Kidney capillary endothelial cell (primary cell): ENCODE data around the gene CDC42BPB.
A peak's percentile ranks its signal among the peaks of the same experiment; 100 is the strongest.

ENCODE experiments used
- DNase-seq: peaks from one replicate; pipeline ENCODE4 v3.0.0-alpha.2; 2018; ENCODE audit warnings: low spot score

CDC42BPB gene

GRCh38 chr14:103016594-103016993, 40.8 kb downstream of the CDC42BPB start:
- DNase-seq: no peak

DNA sequence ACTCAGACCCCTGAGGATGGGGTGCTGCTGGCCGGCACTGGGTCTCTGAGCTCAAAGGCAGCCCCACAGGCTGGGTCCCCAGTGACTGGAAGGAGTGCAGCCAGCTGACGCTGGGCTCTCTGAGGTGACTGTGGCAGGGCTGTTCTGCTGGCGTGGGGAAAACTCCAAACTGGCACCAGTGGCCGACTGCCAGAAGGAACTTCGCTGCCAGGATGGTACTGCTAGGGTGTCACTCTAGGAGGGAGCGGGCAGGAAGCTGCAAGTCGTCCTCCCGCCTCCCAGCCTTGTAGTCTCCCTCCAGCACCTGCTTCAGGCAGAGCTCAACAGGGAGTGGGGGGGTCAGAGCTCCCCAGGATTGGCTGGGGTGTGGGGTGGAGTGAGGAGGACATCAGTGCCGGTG, 41.3 kb downstream of the CDC42BPB start:
- no peak for DNase-seq

DNA sequence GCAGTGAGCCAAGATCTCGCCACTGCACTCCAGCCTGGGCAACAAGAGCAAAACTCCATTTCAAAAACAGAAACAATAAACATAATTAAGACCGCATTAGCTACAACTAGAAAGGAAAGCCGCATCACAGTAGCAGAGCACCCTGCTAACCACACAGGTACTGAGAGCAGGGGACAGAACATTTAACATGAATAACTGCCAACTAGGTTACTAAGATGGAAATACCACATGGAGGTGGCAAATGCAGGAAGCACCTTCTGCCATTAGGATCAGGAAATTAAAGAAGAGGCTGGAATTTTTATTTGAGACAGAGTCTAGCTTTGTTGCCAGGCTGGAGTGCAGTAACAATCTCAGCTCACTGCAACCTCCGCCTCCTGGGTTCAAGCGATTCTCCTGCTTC, 41.9 kb downstream of the CDC42BPB start:
- no peak for DNase-seq

GRCh38 chr14:103014466-103015228, 42.7 kb downstream of the CDC42BPB start:
- peak; percentile 26 for DNase-seq

GRCh38 chr14:103013028-103013427, 44.3 kb downstream of the CDC42BPB start:
- no peak for DNase-seq

GRCh38 chr14:103009559-103009958, 47.8 kb downstream of the CDC42BPB start:
- no peak for DNase-seq

DNA sequence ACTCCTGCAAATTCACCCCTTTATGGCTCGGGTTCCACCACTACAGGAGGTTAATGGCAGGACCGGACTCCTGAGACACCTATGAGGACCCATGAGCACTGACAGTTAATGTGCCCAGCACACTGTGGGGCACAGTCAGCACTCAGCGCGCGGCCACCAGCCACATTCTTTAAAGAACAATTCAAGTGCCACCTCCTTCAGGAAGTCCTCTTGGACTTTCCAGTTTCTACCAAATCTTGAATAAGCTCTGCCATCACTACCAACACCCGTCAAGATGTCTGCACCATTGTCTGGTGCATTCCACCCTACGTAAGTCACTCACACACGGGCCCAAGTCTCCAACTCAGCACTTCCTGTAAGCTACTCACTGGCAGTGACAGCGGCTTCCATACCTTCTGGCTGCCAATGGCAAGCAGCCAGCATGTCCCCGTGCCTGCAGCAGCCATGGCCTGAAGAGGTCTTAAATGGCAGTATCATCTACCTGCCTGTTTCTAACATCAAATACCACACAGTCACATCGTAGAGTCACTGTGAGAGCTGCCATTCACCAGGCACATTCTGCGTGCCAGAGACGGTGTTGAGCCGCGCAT, 48.5 kb downstream of the CDC42BPB start:
- peak; percentile 97 for DNase-seq

- DNase-seq: no peak
Observed at GRCh38 chr14:103008126-103008525, 49.2 kb downstream of the CDC42BPB start.

DNA sequence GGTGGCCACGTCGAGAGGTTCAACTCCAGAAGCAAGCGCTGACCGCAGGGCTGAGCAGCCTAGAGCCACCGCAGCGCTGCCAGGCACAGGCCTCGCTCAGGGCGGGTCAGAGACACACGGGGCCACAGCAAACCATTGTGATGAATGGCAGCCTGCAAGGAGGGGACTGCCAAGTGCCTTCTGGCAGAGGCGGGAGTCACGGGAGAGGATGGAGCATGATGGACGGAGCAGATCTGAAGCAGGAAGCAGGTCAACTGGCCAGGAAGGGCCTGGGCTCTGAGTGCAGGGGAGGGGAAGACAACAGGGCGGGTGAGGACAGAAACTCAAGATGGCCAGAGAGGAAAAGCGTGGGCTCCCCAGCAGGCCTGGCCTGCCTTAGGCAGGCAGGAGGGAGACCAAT, 49.8 kb downstream of the CDC42BPB start:
- DNase-seq: peak; percentile 71

- DNase-seq: no peak
Observed at GRCh38 chr14:103006991-103007520, 50.3 kb downstream of the CDC42BPB start.

- no peak for DNase-seq
Observed at GRCh38 chr14:103006106-103006505, 51.2 kb downstream of the CDC42BPB start.

DNA sequence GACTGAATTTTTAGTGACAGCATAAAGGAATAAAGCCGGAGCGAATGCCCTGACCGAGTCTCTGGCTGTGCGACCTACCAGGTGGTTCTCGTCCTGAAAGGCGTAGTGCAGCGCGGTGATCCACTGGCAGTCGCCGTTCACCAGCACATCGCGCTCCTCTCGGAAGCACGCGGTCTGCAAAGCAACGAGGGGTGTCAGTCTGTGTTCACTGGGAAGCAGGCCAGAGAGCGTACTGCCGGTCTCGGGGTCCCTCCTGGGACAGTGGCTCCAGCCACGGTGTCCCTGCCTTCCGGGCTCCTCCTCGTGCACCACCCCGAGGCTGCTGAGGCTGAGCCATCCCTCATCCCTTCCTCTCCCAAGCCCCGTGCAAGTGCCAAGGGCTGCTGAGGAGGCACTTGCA, 53.5 kb downstream of the CDC42BPB start:
- DNase-seq: no peak

DNA sequence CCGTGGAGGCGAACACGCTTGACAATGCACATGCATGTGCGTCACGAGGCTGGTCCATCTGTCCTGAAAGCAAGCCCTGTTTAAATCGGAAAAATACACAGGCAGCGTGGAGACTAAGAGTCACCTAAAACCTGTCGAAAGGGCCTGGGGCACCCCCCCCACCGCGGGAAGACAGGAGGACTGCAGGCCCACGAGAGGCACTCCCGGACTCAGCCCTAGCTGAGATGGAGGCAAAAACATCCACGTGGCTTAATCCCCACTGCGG, 54.1 kb downstream of the CDC42BPB start:
- no peak for DNase-seq

GRCh38 chr14:103002578-103003350, 54.6 kb downstream of the CDC42BPB start:
- no peak for DNase-seq

GRCh38 chr14:103001651-103002396, 55.5 kb downstream of the CDC42BPB start:
- no peak for DNase-seq

DNA sequence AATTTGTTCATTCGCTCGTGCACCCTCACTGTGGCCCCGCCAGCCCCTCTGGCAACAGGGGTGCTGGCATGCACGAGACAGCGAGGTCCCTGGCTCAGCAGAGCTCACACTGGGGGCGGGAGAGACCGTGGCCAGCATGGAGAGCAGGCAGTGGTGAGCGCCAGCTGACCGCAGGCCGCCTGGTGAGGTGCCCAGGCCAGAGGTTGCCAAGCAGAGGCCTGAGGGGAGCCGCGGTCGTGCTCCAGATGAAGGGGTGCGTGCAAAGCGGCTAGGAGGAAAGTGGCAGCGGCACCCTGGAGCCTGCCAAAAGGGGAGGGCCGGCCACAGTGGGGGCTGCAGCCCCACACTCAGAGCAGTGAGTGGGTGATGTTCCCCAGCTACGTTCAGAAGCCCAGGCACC, 56.1 kb downstream of the CDC42BPB start:
- DNase-seq: no peak

DNA sequence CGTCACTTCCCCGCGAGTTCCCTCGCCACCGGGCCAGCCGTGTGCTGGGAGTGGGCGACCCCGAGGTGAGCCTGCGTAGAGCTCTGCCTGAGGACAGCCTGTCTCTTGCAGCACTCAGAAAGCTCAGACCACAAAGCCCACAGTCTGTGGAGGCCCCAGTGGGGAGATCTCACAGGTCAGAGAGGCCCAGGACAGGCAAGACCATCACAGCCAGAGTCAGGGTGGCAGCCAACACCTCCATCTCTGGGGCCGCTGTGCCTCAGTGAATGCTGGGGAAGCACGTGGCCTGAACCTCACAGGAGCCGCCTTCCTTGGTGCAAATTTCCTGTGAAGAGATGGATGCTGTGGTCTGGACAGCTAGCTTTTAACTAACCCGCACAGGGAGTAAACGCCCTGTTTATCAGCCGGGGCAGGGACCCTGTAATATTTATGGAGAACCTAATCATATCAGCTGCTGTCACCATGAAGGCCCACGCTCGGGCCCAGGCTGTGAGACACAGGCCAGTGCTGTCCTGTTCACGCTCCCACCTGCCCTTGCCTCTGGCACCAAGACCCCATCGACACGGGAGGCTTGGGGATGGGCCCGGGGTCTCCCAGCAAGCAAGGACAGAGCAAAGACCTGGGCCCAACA, 56.9 kb downstream of the CDC42BPB start:
- no peak for DNase-seq

- no peak for DNase-seq
Observed at GRCh38 chr14:102999227-102999895, 58.0 kb downstream of the CDC42BPB start.

DNA sequence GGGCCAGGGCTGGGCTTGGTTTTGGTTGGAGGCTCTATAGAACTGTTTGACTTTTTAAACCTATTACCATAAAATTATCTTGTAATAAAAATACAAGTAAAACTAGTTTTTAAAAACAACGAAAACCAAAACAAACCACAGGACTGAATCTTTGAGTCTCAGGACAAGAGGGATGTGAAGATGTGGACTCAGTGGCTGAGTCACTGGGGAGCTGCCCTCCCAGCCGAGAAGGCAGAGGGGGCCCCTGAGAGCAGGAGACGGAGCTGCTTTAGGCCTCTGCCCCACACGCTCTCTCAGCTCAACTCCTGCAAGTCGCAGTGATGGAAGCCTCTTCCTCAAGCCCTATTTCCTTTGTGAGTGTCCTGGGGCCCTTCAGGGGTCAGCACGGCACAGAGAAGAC, 59.0 kb downstream of the CDC42BPB start:
- no peak for DNase-seq

DNA sequence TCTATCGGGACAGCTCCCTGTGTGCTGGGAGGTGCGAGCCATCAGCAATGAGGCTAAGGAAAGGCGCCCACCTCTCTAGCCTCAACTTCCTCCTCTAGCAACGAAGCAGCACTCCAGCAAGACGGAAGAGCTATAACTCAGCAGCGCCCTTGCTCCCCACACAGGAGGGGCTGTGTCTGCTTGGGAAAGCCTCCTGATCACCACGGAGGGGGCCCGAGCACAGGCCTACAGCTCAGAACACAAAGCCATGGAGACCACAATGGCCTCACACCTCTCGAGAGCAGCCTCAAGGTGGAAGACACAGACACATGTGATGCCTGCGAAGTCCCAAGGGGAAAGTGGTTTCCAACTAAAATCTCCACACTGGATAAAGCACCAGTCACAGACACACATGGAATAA, 60.4 kb downstream of the CDC42BPB start:
- DNase-seq: no peak

- DNase-seq: no peak
Observed at GRCh38 chr14:102994689-102995088, 62.7 kb downstream of the CDC42BPB start.
